Measurements from ENCODE around the gene NELFE. TPM values are rescaled to one million over a fixed set of nuclear protein-coding genes. Genes with fewer than 3 reads are reported as not detected.
A peak's percentile ranks its signal among the peaks of the same experiment; 100 is the strongest.

The NELFE gene
- total and polyA plus RNA-seq, 2 of the 13 experiments (the other 11 are each of a cell fraction or from before 2014, with no cell fraction given): 51.3 to 69.8 TPM

DNA sequence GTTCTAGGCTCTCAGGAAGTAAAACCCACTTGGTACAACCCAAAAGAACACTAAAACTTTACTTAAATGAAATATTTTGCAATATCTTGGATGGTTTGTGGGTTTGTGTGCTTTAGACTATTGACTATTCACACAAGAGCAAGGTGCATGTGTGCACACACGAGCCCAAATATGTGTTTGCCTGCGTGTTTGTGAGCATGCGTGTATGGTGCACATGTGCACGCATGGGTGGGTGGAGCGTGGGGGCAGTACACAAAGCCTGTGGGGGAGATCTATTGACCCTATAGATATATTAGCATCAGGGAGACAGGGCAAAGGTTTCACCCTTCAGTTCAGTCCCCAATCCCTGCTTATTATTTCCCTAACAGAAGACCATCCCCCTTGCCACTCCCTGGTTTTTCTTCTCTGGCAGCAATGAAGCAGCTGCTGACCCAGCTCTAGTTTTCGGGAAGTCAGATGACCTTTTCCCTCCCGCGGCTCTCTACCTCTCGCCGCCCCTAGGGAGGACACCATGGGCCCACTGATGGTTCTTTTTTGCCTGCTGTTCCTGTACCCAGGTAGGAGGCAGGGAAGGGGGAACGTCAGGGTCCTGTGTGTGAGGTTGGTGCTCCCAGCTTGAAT, 31.4 kb downstream of the NELFE start, which contains the start of gene C2 (continued):
- TF ChIP-seq, protein P1, sequence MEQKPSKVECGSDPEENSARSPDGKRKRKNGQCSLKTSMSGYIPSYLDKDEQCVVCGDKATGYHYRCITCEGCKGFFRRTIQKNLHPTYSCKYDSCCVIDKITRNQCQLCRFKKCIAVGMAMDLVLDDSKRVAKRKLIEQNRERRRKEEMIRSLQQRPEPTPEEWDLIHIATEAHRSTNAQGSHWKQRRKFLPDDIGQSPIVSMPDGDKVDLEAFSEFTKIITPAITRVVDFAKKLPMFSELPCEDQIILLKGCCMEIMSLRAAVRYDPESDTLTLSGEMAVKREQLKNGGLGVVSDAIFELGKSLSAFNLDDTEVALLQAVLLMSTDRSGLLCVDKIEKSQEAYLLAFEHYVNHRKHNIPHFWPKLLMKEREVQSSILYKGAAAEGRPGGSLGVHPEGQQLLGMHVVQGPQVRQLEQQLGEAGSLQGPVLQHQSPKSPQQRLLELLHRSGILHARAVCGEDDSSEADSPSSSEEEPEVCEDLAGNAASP (CRISPR knock-in tag; IDR thresholded peaks at IDR 0.05; ENCODE audit: borderline replicate concordance): peak; percentile 83; the same call in 1 of the 2 replicates
- TF ChIP-seq TRIM24 (CRISPR knock-in tag; IDR thresholded peaks at IDR 0.05) (peak; percentile 88), ZNF230 (CRISPR knock-in tag; IDR thresholded peaks at IDR 0.05) (no peak), ZMAT3 (CRISPR knock-in tag; conservative IDR thresholded peaks at IDR 0.05) (no peak), ZSCAN12 (CRISPR knock-in tag; IDR thresholded peaks at IDR 0.05) (no peak), PHF5A (CRISPR knock-in tag; IDR thresholded peaks at IDR 0.05; ENCODE audit: low read depth, unreplicated experiment) (peak; percentile 95), RBFOX2 (IDR thresholded peaks at IDR 0.05; ENCODE audit: low read depth, low read length) (peak; percentile 54; the same call in 1 of the 2 replicates), JDP2 (CRISPR knock-in tag; IDR thresholded peaks at IDR 0.05; ENCODE audit: borderline replicate concordance) (no peak), ZBTB42 (CRISPR knock-in tag; IDR thresholded peaks at IDR 0.05) (no peak; the same call in 1 of the 2 replicates)
- TF ChIP-seq, protein P2, sequence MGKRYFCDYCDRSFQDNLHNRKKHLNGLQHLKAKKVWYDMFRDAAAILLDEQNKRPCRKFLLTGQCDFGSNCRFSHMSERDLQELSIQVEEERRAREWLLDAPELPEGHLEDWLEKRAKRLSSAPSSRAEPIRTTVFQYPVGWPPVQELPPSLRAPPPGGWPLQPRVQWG (CRISPR knock-in tag; IDR thresholded peaks at IDR 0.05; ENCODE audit: borderline replicate concordance, low read depth): no peak
- TF ChIP-seq, protein P3, sequence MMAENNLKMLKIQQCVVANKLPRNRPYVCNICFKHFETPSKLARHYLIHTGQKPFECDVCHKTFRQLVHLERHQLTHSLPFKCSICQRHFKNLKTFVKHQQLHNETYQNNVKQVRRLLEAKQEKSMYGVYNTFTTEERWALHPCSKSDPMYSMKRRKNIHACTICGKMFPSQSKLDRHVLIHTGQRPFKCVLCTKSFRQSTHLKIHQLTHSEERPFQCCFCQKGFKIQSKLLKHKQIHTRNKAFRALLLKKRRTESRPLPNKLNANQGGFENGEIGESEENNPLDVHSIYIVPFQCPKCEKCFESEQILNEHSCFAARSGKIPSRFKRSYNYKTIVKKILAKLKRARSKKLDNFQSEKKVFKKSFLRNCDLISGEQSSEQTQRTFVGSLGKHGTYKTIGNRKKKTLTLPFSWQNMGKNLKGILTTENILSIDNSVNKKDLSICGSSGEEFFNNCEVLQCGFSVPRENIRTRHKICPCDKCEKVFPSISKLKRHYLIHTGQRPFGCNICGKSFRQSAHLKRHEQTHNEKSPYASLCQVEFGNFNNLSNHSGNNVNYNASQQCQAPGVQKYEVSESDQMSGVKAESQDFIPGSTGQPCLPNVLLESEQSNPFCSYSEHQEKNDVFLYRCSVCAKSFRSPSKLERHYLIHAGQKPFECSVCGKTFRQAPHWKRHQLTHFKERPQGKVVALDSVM (CRISPR knock-in tag; IDR thresholded peaks at IDR 0.05): peak; percentile 69
- TF ChIP-seq, protein P4, sequence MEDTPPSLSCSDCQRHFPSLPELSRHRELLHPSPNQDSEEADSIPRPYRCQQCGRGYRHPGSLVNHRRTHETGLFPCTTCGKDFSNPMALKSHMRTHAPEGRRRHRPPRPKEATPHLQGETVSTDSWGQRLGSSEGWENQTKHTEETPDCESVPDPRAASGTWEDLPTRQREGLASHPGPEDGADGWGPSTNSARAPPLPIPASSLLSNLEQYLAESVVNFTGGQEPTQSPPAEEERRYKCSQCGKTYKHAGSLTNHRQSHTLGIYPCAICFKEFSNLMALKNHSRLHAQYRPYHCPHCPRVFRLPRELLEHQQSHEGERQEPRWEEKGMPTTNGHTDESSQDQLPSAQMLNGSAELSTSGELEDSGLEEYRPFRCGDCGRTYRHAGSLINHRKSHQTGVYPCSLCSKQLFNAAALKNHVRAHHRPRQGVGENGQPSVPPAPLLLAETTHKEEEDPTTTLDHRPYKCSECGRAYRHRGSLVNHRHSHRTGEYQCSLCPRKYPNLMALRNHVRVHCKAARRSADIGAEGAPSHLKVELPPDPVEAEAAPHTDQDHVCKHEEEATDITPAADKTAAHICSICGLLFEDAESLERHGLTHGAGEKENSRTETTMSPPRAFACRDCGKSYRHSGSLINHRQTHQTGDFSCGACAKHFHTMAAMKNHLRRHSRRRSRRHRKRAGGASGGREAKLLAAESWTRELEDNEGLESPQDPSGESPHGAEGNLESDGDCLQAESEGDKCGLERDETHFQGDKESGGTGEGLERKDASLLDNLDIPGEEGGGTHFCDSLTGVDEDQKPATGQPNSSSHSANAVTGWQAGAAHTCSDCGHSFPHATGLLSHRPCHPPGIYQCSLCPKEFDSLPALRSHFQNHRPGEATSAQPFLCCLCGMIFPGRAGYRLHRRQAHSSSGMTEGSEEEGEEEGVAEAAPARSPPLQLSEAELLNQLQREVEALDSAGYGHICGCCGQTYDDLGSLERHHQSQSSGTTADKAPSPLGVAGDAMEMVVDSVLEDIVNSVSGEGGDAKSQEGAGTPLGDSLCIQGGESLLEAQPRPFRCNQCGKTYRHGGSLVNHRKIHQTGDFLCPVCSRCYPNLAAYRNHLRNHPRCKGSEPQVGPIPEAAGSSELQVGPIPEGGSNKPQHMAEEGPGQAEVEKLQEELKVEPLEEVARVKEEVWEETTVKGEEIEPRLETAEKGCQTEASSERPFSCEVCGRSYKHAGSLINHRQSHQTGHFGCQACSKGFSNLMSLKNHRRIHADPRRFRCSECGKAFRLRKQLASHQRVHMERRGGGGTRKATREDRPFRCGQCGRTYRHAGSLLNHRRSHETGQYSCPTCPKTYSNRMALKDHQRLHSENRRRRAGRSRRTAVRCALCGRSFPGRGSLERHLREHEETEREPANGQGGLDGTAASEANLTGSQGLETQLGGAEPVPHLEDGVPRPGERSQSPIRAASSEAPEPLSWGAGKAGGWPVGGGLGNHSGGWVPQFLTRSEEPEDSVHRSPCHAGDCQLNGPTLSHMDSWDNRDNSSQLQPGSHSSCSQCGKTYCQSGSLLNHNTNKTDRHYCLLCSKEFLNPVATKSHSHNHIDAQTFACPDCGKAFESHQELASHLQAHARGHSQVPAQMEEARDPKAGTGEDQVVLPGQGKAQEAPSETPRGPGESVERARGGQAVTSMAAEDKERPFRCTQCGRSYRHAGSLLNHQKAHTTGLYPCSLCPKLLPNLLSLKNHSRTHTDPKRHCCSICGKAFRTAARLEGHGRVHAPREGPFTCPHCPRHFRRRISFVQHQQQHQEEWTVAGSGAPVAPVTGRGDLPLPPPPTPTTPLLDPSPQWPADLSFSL (CRISPR knock-in tag; IDR thresholded peaks at IDR 0.05): peak; percentile 100
- TF ChIP-seq, protein P5, sequence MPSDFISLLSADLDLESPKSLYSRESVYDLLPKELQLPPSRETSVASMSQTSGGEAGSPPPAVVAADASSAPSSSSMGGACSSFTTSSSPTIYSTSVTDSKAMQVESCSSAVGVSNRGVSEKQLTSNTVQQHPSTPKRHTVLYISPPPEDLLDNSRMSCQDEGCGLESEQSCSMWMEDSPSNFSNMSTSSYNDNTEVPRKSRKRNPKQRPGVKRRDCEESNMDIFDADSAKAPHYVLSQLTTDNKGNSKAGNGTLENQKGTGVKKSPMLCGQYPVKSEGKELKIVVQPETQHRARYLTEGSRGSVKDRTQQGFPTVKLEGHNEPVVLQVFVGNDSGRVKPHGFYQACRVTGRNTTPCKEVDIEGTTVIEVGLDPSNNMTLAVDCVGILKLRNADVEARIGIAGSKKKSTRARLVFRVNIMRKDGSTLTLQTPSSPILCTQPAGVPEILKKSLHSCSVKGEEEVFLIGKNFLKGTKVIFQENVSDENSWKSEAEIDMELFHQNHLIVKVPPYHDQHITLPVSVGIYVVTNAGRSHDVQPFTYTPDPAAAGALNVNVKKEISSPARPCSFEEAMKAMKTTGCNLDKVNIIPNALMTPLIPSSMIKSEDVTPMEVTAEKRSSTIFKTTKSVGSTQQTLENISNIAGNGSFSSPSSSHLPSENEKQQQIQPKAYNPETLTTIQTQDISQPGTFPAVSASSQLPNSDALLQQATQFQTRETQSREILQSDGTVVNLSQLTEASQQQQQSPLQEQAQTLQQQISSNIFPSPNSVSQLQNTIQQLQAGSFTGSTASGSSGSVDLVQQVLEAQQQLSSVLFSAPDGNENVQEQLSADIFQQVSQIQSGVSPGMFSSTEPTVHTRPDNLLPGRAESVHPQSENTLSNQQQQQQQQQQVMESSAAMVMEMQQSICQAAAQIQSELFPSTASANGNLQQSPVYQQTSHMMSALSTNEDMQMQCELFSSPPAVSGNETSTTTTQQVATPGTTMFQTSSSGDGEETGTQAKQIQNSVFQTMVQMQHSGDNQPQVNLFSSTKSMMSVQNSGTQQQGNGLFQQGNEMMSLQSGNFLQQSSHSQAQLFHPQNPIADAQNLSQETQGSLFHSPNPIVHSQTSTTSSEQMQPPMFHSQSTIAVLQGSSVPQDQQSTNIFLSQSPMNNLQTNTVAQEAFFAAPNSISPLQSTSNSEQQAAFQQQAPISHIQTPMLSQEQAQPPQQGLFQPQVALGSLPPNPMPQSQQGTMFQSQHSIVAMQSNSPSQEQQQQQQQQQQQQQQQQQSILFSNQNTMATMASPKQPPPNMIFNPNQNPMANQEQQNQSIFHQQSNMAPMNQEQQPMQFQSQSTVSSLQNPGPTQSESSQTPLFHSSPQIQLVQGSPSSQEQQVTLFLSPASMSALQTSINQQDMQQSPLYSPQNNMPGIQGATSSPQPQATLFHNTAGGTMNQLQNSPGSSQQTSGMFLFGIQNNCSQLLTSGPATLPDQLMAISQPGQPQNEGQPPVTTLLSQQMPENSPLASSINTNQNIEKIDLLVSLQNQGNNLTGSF (CRISPR knock-in tag; IDR thresholded peaks at IDR 0.05): no peak
